ENCODE measurements around the gene SFXN2. TPM values are rescaled to one million over a fixed set of nuclear protein-coding genes. Genes with fewer than 3 reads are reported as not detected.

The SFXN2 gene
- polyA plus RNA-seq, 1 of the 3 experiments (the other 2 are of a cell fraction), result 10.2 TPM

GRCh38 chr10:102723989-102724388 lies 9.6 kb downstream of the SFXN2 start:
- ChIA-PET POLR2A (no interaction called here), CTCF (no interaction called here)
- Histone ChIP-seq H3K79me2 (ENCODE audit: insufficient read depth) (peaks cover 16% of the 10 kb centered on the region), H3K4me3 (ENCODE audit: low read depth in 2 of 2, low read length in 1 of 2) (no peak overlapping the region), H3F3A (replicated peaks; ENCODE audit: insufficient read depth) (peaks cover 3% of the 10 kb centered on the region), H3K4me2 (no peak overlapping the region), H2AFZ (ENCODE audit: low read depth) (no peak overlapping the region), H3K9me3 (no peaks in the 10 kb centered on the region), H3K9ac (no peak overlapping the region), H3K36me3 (replicated peaks in 1 of 2; ENCODE audit: control insufficient read depth in 1 of 2, insufficient read depth in 2 of 2, low read length in 1 of 2) (peaks cover 0 to 3% of the 10 kb centered on the region in 2 experiments), H3K4me1 (ENCODE audit: control insufficient read depth in 1 of 2, insufficient read depth in 2 of 2, low read depth in 1 of 2, low read length in 1 of 2) (no peaks in the 10 kb centered on the region), H4K20me1 (ENCODE audit: insufficient read depth) (no peaks in the 10 kb centered on the region), H3K9me2 (no peaks in the 10 kb centered on the region), H3K27me3 (ENCODE audit: insufficient read depth) (no peaks in the 10 kb centered on the region), H3K27ac (ENCODE audit: low read depth in 2 of 2, low read length in 1 of 2) (no peak overlapping the region)
- TF ChIP-seq FOXJ3 (CRISPR knock-in tag; IDR thresholded peaks at IDR 0.05) (no peak), RFX5 (IDR thresholded peaks at IDR 0.05; ENCODE audit: low read length) (no peak), IRF3 (IDR thresholded peaks at IDR 0.05; ENCODE audit: low read depth, low read length) (no peak), SMC3 (IDR thresholded peaks at IDR 0.05; ENCODE audit: low read depth, low read length) (no peak), CTCF (IDR thresholded peaks at IDR 0.05) (no peak), GATA2 (CRISPR knock-in tag; IDR thresholded peaks at IDR 0.05) (no peak), MAX (IDR thresholded peaks at IDR 0.05; ENCODE audit: low read depth) (no peak), USF1 (IDR thresholded peaks at IDR 0.05; ENCODE audit: borderline replicate concordance, low read depth) (no peak), YY1 (IDR thresholded peaks at IDR 0.05; ENCODE audit: low read depth) (no peak), EP300 (IDR thresholded peaks at IDR 0.05; ENCODE audit: borderline replicate concordance in 1 of 2, low read depth in 1 of 2, low read length in 1 of 2) (no peak)
- WGBS (ENCODE audit: low lambda C conversion rate), result 96% methylated on average over 4 of the region's 4 CpGs
- DNase-seq, result no peak

- H3K9ac ChIP-seq, result no peak overlapping the region
- H3K4me3 ChIP-seq (ENCODE audit: low read depth in 2 of 2, low read length in 1 of 2), result no peak overlapping the region
- WGBS (ENCODE audit: low lambda C conversion rate), result 80% methylated on average over 1 of the region's 3 CpGs
- H3K4me1 ChIP-seq (ENCODE audit: control insufficient read depth in 1 of 2, insufficient read depth in 2 of 2, low read depth in 1 of 2, low read length in 1 of 2), result peaks cover 0 to under 1% of the 10 kb centered on the region in 2 experiments; a peak in 1 of 4 replicates
- no peak overlapping the region for H2AFZ ChIP-seq (ENCODE audit: low read depth)
- H3K9me2 ChIP-seq, result no peaks in the 10 kb centered on the region
- H3K36me3 ChIP-seq (replicated peaks in 1 of 2; ENCODE audit: control insufficient read depth in 1 of 2, insufficient read depth in 2 of 2, low read length in 1 of 2), result peaks cover 0 to 3% of the 10 kb centered on the region in 2 experiments
- H3K9me3 ChIP-seq, result no peaks in the 10 kb centered on the region
- CTCF ChIA-PET, result interaction anchor here (1.0 to 2.3 kb wide), 5 partner anchors 9 to 195 kb away, joined by 3 to 9 read pairs (median 3); partner anchors contain the start of gene CNNM2
- H4K20me1 ChIP-seq (ENCODE audit: insufficient read depth), result no peaks in the 10 kb centered on the region
- H3K79me2 ChIP-seq (ENCODE audit: insufficient read depth), result peaks cover 16% of the 10 kb centered on the region; the same call in 1 of the 2 replicates
- no peak for DNase-seq
- POLR2A ChIA-PET, result no interaction called here
- H3K27ac ChIP-seq (ENCODE audit: low read depth in 2 of 2, low read length in 1 of 2), result no peak overlapping the region
- no peak overlapping the region for H3K4me2 ChIP-seq
- H3K27me3 ChIP-seq (ENCODE audit: insufficient read depth), result no peaks in the 10 kb centered on the region
- H3F3A ChIP-seq (replicated peaks; ENCODE audit: insufficient read depth), result peaks cover 3% of the 10 kb centered on the region
- no peak for TF ChIP-seq GATA2 (CRISPR knock-in tag; IDR thresholded peaks at IDR 0.05)
- TF ChIP-seq TCF12 (IDR thresholded peaks at IDR 0.05), result no peak
- TF ChIP-seq EP300 (IDR thresholded peaks at IDR 0.05; ENCODE audit: borderline replicate concordance in 1 of 2, low read depth in 1 of 2, low read length in 1 of 2), result no peak
- no peak for TF ChIP-seq POLR2AphosphoS5 (IDR thresholded peaks at IDR 0.05; ENCODE audit: low read depth, low read length)
- TF ChIP-seq MAX (IDR thresholded peaks at IDR 0.05; ENCODE audit: low read depth), result no peak
- no peak for TF ChIP-seq CHD2 (IDR thresholded peaks at IDR 0.05; ENCODE audit: low read length, partially characterized antibody)
- TF ChIP-seq CTCF (IDR thresholded peaks at IDR 0.05), result no peak
- TF ChIP-seq FOSL2 (IDR thresholded peaks at IDR 0.05; ENCODE audit: borderline replicate concordance, low read depth), result no peak
- no peak for TF ChIP-seq FOXM1 (IDR thresholded peaks at IDR 0.05; ENCODE audit: low read depth)
- no peak for TF ChIP-seq USF1 (IDR thresholded peaks at IDR 0.05; ENCODE audit: borderline replicate concordance, low read depth)
- no peak for TF ChIP-seq ZBTB33 (IDR thresholded peaks at IDR 0.05; ENCODE audit: borderline replicate concordance, low read depth)
- TF ChIP-seq SIN3A (IDR thresholded peaks at IDR 0.05; ENCODE audit: borderline replicate concordance, low read depth, low read length), result no peak
Measured at GRCh38 chr10:102726274-102726673, 11.8 kb downstream of the SFXN2 start.
